ENCODE results near the gene CRK.

CRK gene

DNA sequence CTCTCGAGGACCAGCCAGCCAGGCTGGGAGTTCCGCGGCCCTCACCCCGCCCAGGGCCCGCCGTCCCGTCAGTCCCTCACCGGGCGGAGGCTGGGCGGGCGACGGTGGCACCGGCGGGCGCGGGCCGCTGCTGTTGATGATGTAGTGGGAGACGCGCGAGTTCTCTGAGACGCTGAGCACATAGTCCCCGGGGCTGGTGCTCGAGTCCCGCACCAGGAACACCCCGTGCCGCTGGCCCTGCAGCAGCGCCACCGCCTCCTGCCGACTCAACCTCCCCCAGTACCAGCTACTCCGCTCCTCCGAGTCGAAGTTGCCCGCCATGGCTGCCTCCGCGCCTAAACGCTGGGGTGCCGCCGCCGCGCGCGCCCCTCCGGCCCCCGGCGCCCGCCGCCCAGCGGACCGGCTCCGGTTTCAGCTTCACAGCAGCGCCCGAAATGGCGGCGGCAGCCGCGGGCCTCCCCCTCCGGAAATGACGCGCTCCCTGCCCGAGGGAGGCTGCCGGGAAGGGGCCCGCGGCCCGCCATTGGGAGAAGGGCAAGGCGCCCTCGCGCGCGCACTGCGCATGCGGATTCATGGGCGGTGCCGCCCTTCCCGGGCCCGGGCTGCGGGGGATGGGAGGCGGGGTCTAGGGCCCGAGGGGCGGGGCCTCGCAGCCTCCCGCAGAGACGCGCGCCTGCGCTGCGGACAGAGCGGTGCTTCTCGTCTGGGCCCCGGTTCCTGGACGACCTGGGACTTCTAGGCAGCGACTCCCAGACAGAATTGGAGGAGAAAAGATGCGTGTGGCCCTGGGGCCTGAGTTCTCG is at the start of gene CRK:
CRK (minus strand) TSS at position 436 of the 803 bp plus-strand sequence; CDS start at position 321, 115 bp downstream.
- peak; percentile 95 for DNase-seq

DNA sequence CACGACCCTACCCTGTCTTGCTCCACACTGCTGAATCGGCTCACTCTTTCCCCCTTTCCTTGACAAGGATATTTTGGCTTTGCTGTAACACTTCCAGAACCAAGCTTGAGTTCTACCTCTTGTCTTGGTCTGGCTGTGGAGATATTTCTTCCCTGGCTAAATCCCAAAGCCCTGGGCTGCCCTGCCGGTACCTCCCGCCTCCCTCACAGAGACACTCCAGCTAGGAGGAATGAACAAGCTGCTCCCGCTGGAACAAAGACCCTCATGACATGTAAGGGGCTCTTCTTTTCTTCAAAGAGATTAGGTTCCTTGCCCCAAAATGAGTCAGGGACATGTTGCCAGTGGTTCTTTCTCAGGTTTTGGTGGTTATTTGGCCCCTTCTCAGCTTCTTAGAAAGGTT is 49.6 kb upstream of the CRK start:
- DNase-seq: no peak

DNA sequence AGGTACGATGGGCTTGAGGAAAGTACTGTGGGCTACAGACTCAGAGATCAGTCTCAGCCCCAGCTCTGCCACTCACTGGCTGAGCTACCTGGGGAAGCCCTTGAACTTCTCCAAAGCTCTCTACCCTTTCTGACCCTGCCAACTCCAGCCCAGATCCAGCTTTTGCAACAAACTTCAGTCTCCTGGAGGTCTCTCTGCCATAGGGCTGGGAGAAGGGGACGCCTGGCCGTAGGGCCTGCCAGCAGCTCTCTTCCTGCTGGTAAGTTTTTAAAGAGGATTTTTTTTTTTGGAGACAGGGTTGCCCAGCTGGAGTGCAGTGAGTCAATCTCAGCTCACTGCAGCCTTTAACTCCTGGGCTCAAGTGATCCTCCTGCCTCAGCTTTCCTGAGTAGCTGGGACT is 48.8 kb upstream of the CRK start:
- DNase-seq: no peak

DNA sequence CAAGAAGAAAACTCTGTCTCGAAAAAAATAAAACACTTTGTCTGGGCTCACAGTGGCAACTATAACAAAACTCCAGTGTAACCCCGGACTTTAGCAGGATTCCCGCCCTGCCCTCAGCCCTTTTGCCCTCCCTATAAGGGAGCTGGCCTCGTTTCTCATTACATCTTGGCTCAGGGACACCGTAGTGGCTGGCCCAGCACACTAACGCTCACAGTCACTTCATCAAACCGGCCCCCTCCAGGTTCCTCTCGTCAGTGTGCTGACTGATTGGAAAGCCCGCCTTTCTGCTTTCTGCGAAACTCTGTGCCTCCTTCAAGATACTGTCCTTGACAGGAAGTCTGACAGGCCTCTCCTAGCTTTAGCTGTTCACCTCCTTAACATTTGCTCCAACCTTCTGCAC is 47.7 kb upstream of the CRK start:
- no peak for DNase-seq

DNA sequence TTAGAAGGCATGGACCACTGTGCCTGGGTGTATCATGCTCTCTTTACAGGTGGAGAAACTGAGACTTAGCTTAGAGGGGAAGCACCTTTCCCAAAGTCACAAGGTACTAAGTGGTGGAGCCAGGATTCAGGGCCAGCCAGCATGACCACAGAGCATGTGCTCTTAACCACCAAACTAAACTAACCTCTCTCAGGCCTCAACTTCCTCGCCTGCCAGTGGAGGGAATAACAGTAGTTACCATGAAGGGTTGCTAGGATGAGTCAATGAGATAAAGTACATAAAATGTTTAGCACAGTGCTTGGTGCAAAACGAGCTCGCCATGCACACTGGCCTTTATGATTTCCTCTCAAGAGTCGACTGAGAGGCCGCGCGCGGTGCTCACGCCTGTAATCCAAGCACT is 42.8 kb upstream of the CRK start:
- no peak for DNase-seq

DNA sequence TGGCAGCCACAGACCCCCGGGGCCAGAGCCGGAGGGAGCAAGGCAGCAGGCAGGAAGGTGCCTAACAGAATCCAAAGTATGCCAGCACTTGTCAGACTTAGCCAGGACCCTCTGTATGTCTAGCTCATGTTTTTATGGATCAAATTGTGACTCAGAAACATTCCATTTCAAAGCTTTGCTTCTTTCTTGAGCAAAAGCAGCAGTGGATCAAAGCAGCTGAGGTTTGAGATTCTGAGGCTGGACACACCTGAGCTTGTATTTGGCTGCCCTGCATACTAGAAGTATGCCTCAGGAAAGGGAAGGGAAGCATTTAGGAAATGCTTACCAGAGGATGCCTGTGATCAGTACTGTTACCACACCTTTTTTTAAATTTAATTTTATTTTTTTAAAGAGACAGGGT is 42.2 kb upstream of the CRK start:
- no peak for DNase-seq

DNA sequence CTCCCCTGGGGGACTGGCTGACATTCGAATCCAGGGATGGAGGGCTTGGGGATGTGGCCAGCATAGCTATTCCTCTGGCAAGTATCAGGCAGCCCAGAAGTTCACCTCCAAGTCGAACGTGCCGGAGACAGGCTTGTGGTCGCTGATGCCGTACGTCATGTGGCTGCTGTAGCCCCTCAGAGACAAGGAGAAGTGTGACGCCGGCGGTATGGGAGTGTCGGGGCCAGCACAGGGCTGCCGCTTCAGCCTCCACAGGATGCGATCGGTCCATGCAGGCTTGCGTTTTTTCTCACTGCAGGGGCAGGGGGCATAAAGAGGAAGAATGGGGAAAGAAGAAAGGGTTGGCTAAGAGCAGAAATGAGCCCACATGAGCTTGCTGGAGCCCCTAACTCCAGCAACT is 41.8 kb upstream of the CRK start:
- no peak for DNase-seq

DNA sequence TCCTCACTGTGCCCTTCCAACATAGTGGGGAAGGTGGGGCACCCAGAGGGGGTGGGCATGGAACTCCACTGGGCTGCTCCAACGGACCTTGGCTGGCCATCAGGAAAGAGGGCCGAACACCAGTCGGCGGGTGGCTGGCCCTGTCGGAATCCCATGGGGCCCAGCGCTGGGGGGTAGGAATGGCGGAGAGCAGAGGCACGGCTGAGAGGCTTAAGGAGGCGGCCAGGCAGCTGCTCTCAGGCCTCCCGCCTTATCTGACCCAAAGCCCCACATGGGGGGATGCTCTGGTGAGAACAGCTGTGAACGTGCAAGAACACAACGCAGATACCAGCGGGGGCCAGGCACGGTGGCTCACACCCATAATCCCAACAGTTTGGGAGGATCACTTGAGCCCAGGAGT is 40.8 kb upstream of the CRK start:
- no peak for DNase-seq

DNA sequence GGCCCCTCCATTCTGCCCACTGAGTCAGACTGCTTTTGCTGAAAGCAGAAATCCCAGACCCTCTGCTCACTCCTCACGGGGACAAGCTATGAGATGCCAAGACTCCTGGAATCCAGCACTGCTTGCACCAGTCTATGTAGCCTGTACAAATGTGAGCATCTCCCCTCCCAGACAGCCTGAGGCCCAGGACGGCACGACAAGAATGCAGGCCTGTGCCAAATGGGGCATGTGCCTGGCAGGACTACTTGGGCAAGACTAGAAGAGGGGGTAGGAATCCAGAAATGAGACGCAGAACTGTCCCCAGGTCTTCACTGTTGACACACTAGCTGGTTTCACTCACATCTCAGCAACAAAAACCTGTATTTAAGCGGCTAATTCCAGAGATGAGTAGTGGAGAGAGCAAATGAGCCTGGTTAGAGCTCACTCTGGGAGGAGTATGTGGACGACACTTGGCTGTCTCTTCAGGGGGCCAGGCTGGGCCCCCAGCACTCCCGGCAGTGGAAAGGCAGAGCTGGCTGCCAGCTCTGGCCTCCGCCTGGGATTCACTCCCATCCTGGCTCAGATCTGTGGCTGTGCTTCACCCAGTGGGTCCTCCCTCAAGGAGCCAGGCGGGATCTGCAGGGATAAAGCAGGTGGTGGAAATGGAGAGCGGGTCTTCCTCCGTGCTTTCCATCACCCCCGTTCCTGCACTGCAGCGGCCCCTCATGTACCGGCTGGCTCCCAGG is 39.4 kb upstream of the CRK start:
- no peak for DNase-seq

DNA sequence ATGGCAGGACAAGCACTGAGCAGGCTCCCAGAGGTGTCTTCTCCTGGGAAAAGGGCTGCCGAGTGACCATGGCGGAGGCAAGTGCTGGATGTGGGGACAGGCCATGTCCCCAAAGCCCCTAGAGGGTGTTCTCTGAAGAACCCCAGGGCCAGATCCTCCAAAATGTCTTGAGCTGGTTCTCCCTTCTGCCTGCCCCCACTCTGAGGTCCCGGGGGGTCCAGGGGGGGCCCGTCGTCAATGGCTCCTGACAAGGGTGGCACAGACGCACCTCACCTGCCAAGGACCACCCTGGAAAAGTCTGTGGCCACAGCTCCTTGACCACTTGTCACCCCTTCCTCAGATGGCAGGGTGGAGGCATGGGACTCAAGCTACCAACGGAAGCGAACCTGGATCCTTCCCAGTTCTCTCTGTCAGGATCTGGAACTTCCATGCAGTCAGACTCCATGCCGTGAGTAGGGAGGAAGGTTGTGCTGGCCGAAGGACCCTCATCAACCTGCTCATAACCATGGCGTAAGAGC is 38.8 kb upstream of the CRK start:
- DNase-seq: no peak

DNA sequence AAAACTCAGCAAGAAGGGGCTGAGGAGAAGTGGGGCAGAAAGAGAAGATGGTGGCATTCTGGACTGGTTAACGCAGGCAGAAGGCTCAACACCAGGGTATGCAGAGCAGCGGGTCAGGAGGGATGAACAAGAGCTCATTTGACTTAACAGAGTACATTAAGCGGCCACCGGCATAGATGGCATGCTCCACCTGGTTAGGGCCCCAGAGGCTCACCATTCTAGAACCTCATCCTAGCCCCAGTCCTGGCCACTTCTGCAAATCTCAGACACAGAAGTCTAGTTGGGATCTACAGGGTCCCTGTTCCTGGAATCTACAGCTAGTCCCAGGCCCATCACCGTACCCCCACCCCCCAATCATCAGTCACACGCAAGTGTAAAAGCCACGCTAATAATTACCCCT is 38.2 kb upstream of the CRK start:
- no peak for DNase-seq

DNA sequence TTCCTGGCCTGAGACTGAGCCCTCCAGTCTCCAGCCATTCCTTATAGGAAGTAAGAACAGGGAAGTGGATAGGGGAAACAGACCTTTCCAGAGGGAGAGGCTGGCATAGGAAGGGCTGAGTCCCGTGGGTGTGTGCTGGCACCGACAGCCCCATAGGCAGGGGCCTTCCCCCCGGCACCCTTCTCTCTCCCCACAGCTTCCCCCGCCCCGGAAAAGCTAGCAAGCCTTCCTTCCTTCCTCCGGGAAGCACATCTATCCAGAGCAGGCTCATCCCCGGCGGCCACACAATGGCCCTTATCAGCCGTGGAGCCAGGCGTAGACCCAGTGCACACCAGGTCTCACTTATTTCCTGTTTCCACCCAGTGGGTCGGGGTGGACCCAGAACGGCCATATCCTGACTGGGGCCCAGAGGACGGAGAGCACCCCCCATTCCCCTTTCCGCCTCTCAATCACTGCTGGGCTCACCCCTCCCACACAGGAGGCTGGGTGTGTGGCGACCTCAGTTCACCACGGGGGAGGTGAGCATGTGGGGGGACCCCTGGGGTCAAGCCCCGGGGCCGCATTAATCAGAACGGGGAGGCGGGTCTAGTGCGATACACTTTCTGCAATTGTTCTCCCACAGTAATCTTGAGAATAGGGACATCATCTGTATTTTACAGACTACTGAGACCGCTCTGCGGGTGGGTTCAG is 37.4 kb upstream of the CRK start:
- no peak for DNase-seq

DNA sequence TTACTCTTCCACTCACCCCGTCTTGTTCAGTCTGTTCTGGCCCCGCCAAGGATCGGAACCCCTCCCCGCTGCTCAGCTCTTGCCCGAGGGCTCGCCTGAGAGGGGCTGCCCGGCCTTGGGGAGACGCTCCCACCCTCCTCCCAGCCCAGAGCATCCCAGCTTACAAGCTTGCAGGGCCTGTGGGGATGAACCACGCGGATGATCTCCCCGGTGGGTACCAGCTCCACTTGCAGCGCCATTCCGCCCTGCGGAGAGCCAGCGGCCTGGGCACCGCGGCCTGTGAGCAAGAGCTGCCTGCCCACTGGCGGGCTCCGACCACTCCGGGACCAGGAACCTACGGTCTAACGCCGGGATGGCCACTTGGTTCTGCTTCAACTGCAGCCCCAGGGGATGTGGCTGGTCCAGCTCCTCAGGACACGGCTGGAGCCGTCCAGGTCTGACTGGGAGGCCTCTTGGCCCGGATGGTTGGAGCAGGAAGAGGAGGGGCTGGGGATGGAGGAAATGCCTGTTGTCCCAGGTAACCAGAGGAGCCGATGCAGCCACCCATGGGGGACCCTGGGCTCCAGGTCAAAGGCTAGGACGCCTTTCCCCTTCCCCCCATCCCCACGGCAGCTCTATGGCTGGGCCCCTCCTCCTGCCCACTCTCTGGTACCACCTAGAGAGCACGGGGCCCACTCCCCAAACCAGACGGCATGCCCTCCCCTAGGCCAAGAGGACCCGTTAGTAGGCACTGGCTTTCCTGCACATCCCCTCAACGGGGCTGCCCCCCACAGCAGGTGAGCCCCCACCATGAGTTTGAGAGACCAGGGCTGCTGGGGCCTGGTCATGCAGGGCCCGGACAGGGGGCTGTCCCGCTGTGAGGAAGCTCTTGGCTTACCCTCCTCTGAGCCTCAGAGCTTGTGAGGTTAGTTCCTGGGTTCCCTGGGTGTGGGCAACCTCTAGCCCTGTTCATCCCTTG is 36.5 kb upstream of the CRK start, which contains the start of gene MYO1C:
MYO1C (minus strand) TSS at position 438 of the 958 bp plus-strand sequence; CDS start at position 239, 199 bp downstream.
- DNase-seq: no peak

DNA sequence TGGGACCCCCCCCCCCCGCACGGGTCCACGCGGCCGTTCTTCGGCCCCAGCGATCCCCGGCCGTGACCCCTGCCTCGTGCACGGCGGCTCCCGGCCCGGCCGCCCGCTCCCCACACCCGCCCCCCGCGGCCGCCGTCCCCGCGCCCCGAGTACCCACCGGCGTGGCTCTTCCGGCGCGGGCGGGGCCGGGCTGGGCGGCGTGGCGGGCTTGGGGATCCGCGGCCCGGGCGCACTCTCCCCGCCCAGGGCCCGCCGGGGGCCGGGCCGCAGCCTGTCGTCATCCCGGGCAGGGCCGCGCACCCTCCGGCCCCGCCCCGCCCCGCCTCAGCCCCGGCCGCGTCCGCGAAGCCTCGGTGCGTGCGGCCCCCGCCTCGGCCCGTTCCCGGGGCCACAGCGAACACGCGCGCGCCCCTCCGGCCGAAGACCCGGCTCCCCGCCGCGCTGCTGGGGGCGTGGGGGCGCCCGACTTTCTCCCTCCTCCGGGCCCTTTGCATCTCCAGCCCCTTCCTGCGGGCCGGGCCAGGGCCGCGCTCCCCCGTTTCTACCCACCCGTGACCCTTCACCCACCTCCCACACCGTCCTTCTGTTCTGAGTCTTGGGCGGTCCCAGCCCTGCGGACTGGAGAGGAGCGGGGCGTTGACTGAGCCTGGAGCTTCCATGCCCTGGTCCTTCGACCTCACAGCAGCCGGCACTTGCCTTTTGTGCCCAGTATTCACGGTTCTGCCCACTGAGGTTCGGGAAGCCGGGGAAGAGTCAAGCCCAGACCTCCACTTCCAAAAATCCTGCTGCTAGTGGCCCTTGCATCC is 35.6 kb upstream of the CRK start:
- DNase-seq: peak; percentile 47

DNA sequence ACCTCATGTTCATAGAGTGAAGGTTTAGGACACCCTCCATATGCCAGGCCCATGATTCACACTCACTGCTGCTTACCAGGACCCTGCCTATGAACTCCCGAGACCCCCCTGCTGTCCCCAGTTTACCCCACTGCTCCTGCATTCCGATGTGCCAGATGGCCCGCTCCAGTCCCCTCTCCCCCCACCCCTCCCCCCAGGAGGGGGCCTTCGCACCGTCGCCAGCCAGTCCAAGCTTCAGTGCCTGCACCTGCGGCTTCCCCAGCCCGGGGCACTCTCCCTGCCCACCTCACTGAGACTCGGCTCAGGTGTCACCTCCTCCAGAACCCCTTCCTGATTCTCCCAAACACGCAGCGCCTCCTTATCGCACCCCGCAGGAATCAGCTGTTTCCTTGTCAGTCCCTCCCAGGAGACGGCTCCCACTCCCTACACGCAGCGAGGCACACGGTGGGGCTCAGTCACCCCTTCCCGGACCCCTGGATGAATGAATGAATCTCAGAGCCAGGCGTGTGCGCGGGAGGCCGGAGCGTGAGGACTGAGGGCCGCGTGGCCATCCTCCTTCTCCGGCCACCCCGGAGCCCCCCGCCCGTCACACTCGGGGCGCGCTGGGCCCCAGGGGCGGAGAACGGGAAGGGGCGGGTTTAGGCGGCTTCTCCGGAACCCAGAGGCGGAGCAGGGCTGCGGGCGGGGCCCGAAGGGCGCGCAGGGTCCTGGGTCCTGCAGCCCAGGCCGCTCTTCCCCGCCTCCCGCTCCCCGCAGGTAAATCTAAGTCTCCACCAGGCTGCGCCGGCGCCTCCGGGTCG is 34.8 kb upstream of the CRK start:
- DNase-seq: peak; percentile 67

DNA sequence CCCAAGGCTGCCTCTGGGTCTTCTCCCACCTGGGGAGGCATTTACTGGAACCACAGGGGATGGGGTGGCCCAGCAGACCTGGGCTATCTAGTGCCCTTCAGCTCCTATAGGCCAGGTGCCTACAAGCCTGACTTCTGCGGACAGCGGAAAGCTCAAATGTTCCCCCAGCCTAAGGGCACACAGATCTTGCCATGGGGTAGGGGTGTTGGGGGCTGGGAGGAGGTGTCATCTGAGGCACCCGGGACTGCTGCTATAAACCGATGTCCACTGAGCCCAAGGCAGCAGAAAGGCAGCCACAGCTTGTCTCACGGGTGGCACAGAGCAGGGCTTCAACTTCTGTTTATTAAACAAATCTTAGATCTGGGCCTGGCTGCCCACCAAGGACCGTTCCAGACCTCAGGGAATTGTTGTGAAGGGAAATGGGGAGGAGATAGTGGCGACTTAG is 32.8 kb upstream of the CRK start:
- no peak for DNase-seq

DNA sequence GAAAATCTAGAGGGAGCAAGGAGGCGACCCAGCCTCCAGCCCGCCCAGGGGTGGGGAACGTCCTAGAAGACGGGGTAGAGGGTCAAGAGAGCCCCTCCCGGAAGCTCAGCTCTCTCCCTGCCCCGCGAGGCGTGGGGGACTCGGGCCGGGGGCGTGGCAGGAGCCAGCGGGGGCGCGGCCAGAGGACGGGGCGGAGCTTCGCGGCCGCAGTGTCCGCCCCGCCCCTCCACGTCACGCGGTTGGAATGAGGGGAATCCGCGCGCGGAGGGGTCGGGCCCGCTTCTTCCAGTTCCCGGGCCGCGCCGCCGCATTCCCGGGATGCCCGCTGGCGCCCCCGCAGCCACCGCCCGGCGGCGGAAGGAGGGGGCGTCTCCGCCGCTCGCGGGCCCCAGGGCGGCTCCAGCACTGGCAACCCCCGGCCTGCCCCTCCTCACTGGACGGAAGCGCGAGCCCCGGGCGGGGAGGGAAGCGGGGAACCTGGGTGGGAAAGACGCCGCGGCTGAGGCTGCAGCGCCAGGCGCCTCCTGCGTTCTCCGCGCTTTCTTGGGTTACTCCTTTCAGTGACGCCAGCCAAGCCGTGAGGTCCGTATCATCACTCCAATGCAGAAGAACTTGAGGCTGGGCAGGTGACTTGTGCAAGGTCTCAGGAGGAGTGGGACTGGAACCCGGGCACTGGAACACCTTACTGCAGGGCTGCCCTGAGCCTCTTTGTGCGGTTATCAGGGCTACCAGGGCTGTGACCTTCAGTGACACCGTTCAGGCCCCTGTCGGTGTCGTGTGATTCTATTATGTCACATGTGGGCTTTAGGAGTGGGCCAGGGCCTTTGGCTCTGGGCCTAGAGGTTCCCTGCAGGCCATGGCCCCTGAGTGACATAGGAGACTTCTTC is 32.1 kb upstream of the CRK start:
- peak; percentile 91 for DNase-seq

DNA sequence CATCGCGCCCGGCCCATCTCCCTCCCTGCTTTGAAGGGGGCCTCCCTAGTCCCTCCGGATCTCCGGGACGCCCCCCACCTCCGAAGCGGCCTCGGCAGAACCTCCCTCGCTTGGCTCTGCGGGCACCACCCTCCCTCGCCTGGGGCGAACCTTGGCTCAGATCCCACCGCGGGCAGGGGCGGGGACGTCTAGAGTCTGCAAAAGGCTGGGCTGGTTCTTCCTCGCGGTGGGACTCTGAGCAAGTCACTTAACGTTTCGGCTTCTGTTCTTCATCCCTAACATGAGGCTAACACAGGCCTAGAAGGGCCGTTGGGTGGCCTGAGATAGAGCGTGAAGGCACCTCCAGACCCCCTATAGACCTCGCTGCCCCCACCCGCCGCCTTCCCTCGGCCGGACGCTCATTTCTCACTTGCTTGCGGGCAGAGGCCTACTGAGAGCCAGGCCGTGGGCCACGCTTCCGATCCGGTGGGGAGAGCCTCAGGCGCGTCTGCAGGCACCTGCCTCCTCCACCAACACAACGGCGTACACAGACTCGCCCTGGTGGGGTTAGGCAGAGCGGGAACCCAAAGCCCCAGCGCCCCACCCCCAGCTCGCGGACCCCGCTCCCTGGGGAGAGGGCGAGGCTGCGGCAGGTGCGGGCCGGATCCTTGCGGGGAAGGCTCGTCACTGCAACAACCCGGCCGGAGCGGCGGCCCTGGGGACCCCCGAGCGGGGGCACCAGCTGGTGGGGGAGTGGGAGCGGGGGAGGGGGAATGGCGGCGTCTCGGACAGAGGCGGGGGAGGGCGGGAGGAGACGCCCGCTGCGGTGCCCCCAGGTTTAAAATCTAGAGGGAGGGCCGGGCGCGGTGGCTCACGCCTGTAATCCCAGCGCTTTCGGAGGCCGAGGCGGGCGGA is 31.0 kb upstream of the CRK start:
- DNase-seq: peak; percentile 54
